Endodermal cell (in vitro differentiated cells): ENCODE data around the gene CSPG5. TPM values are rescaled to one million over a fixed set of nuclear protein-coding genes. Genes with fewer than 3 reads are reported as not detected.

Source experiments
- DNase-seq: peaks from one replicate; pipeline ENCODE4 v3.0.0-alpha.2; 2017
- H3K27ac ChIP-seq: 2 replicates; pipeline ENCODE4 v1.5.1; 2013; ENCODE audit warnings: mild to moderate bottlenecking, low read depth, low read length, moderate library complexity
- H3K27me3 ChIP-seq: 2 replicates; pipeline ENCODE4 v1.6.1; 2013; ENCODE audit warnings: mild to moderate bottlenecking, low read length, moderate library complexity; ENCODE audit not compliant: insufficient read depth, control insufficient read depth, poor library complexity, severe bottlenecking
- H3K36me3 ChIP-seq: 2 replicates; pipeline ENCODE4 v1.7.0; 2013; ENCODE audit warnings: mild to moderate bottlenecking, low read length, moderate library complexity; ENCODE audit not compliant: control insufficient read depth, insufficient read depth
- H3K4me1 ChIP-seq: one replicate; pipeline ENCODE4 v1.7.0; 2013; ENCODE audit warnings: low read length; ENCODE audit not compliant: control insufficient read depth, insufficient read depth
- H3K4me3 ChIP-seq: 2 replicates; pipeline ENCODE4 v1.5.1; 2013; ENCODE audit warnings: mild to moderate bottlenecking, low read length, moderate library complexity
- H3K9ac ChIP-seq: 2 replicates; pipeline ENCODE4 v1.6.1; 2013; ENCODE audit warnings: mild to moderate bottlenecking, low read length, moderate library complexity; ENCODE audit not compliant: poor library complexity, severe bottlenecking; ENCODE audit errors: extremely low read depth
- H3K9me3 ChIP-seq: 2 replicates; pipeline ENCODE4 v1.6.1; 2013; ENCODE audit warnings: mild to moderate bottlenecking, low read length, moderate library complexity; ENCODE audit not compliant: control insufficient read depth
- H3K27ac Mint-ChIP-seq: 2 replicates; pipeline ENCODE4 v1.8.0; 2020; ENCODE audit warnings: mixed read lengths
- H3K27me3 Mint-ChIP-seq: 2 replicates; pipeline ENCODE4 v1.8.0; 2021; ENCODE audit warnings: mild to moderate bottlenecking, mixed read lengths; ENCODE audit not compliant: insufficient read depth
- H3K36me3 Mint-ChIP-seq: 2 replicates; pipeline ENCODE4 v1.8.0; 2020; ENCODE audit warnings: low read depth, mixed read lengths
- H3K4me1 Mint-ChIP-seq: 2 replicates; pipeline ENCODE4 v1.8.0; 2020; ENCODE audit warnings: mixed read lengths
- H3K4me3 Mint-ChIP-seq: 2 replicates; pipeline ENCODE4 v1.8.0; 2020; ENCODE audit warnings: mild to moderate bottlenecking, moderate library complexity, mixed read lengths
- H3K9me3 Mint-ChIP-seq: 2 replicates; pipeline ENCODE4 v1.8.0; 2020; ENCODE audit warnings: mild to moderate bottlenecking, mixed read lengths
- CTCF ChIP-seq: fragments of 200-600 bp; sonication (generic); conservative IDR thresholded peaks from 2 replicates; pipeline ENCODE4 v1.5.0; 2021; ENCODE audit warnings: antibody characterized with exemption, mild to moderate bottlenecking
- WGBS, 2 experiments: methylation state at CpG; one replicate each; pipeline versions ENCODE4 v1.1.5 to v1.1.7; 2013; ENCODE audit warnings: missing lambda C conversion rate in 2 of 2, mixed read lengths in 1 of 2; ENCODE audit not compliant: insufficient coverage in 1 of 2, insufficient read length in 1 of 2; 5-methylcytosine and 5-hydroxymethylcytosine counted together
- total RNA-seq, 2 donors: library from RNA; stranded (reverse); fragmentation: NEBNext Ultra II Directional in 1 of 2; extraction: Animal tissue kit (Norgen Biotek cat#: 25700) in 1 of 2; gene quantifications; 2 replicates in 1 of 2; 3 replicates in 1 of 2; pipeline ENCODE4 v1.2.1, GENCODE V29; 2021

CSPG5 gene
- total RNA-seq, 2 donors from 2014 or later: 0.53 to 0.70 TPM

- Histone ChIP-seq H3K9me3 (no peaks in the 10 kb centered on the region), H3K27ac (no peak overlapping the region), H3K36me3 (no peaks in the 10 kb centered on the region), H3K9ac (no peak overlapping the region), H3K4me1 (no peaks in the 10 kb centered on the region), H3K4me3 (no peak overlapping the region), H3K27me3 (peaks cover 48% of the 10 kb centered on the region)
- Mint-ChIP-seq H3K27ac (no peak overlapping the region), H3K4me3 (peak overlapping the region; percentile 44), H3K36me3 (no peaks in the 10 kb centered on the region), H3K4me1 (no peaks in the 10 kb centered on the region), H3K9me3 (no peaks in the 10 kb centered on the region), H3K27me3 (peaks cover 77% of the 10 kb centered on the region)
- WGBS, 2 experiments: 0 to 2% methylated on average over 6 to 53 of the region's 57 CpGs
- peak; percentile 89 for DNase-seq
- TF ChIP-seq CTCF: no peak
Measured at GRCh38 chr3:47578119-47578632, 489 bp downstream of the CSPG5 start.

GRCh38 chr3:47577583-47578118 is 1.0 kb downstream of the CSPG5 start:
- no peak overlapping the region for H3K4me3 ChIP-seq
- WGBS, 2 experiments: 16 to 33% methylated on average over 10 to 49 of the region's 49 CpGs
- no peak overlapping the region for H3K9ac ChIP-seq
- H3K9me3 ChIP-seq: no peaks in the 10 kb centered on the region
- H3K27ac ChIP-seq: no peak overlapping the region
- Mint-ChIP-seq H3K27me3 (peaks cover 82% of the 10 kb centered on the region), H3K36me3 (no peaks in the 10 kb centered on the region), H3K4me3 (peak overlapping the region; percentile 44), H3K4me1 (no peaks in the 10 kb centered on the region), H3K9me3 (no peaks in the 10 kb centered on the region), H3K27ac (no peak overlapping the region)
- H3K36me3 ChIP-seq: no peaks in the 10 kb centered on the region
- H3K27me3 ChIP-seq: peaks cover 48% of the 10 kb centered on the region
- no peaks in the 10 kb centered on the region for H3K4me1 ChIP-seq
- peak; percentile 75 for DNase-seq
- TF ChIP-seq CTCF: no peak

- no peaks in the 10 kb centered on the region for H3K9me3 ChIP-seq
- peaks cover 56% of the 10 kb centered on the region for H3K27me3 Mint-ChIP-seq
Measured at GRCh38 chr3:47573190-47574172, 5.2 kb downstream of the CSPG5 start.

More at GRCh38 chr3:47573190-47574172, 5.2 kb downstream of the CSPG5 start:
- Mint-ChIP-seq H3K36me3 (no peaks in the 10 kb centered on the region), H3K4me3 (no peak overlapping the region), H3K9me3 (no peaks in the 10 kb centered on the region), H3K27ac (no peak overlapping the region), H3K4me1 (no peaks in the 10 kb centered on the region)
- Histone ChIP-seq H3K27ac (peak overlapping the region; percentile 93), H3K27me3 (peaks cover 37% of the 10 kb centered on the region), H3K36me3 (no peaks in the 10 kb centered on the region), H3K4me3 (no peak overlapping the region), H3K4me1 (no peaks in the 10 kb centered on the region), H3K9ac (no peak overlapping the region)
- DNase-seq: no peak
- TF ChIP-seq CTCF: no peak
- 58 to 84% methylated on average over 8 to 9 of the region's 9 CpGs for WGBS, 2 experiments
